ENCODE data around the gene STK32C.

GRCh38 chr10:132258423-132258822 is 49.3 kb downstream of the STK32C start:
- TF ChIP-seq, protein P1, sequence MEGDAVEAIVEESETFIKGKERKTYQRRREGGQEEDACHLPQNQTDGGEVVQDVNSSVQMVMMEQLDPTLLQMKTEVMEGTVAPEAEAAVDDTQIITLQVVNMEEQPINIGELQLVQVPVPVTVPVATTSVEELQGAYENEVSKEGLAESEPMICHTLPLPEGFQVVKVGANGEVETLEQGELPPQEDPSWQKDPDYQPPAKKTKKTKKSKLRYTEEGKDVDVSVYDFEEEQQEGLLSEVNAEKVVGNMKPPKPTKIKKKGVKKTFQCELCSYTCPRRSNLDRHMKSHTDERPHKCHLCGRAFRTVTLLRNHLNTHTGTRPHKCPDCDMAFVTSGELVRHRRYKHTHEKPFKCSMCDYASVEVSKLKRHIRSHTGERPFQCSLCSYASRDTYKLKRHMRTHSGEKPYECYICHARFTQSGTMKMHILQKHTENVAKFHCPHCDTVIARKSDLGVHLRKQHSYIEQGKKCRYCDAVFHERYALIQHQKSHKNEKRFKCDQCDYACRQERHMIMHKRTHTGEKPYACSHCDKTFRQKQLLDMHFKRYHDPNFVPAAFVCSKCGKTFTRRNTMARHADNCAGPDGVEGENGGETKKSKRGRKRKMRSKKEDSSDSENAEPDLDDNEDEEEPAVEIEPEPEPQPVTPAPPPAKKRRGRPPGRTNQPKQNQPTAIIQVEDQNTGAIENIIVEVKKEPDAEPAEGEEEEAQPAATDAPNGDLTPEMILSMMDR (IDR thresholded peaks at IDR 0.05) = no peak
- no peak for TF ChIP-seq ZFX (IDR thresholded peaks at IDR 0.05; ENCODE audit: borderline replicate concordance)

All from 22Rv1 (cell line).